ENCODE results near the gene ZIC2.

Gene ZIC2

DNA sequence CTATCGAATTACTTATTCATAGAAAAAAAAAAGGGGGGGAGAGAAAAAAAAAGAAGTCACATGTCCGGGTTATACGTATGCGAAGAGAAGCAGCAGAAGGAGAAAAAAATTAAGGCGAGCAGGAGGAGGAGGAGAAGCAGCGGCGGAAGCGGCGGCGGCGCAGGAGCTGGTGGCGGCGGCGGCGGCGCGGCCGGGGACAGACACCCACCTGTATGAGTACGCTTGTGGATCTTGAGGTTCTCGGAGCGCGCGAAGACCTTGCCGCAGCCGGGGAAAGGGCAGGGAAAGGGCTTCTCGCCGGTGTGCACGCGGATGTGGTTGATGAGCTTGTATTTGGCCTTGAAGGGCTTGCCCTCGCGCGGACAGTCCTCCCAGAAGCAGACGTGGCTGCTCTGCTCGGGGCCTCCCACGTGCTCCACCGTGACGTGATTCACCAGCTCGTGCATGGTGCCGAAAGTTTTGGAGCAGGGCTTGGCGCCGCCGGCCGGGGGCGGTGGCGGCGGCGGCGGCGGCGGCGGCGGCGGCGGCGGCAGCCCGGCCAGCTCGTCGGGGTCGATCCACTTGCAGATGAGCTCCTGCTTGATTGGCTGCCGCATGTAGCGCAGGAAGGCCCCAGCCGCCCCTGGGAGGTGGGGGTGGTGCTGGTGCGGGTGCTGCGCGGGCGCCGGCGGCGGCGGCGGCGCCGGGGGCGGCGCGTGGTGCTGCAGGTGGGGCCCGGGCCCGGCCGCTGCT, 11.5 kb upstream of the ZIC2 start:
- no peak overlapping the region for H3K4me3 ChIP-seq (ENCODE audit: low read length)
- no peak for DNase-seq (ENCODE audit: low read depth)
- peaks cover 19% of the 10 kb centered on the region for H3K9me3 ChIP-seq (ENCODE audit: control insufficient read depth, low read length)
- peaks cover 6% of the 10 kb centered on the region for H3K4me1 ChIP-seq (ENCODE audit: control insufficient read depth, insufficient read depth, low read length)
- peaks cover 72% of the 10 kb centered on the region for H3K27me3 ChIP-seq (replicated peaks; ENCODE audit: control insufficient read depth, insufficient read depth, low read length)
- H3K36me3 ChIP-seq (ENCODE audit: control insufficient read depth, insufficient read depth, low read length, severe bottlenecking): no peaks in the 10 kb centered on the region
- H3K9ac ChIP-seq (ENCODE audit: low read length): no peak overlapping the region

DNA sequence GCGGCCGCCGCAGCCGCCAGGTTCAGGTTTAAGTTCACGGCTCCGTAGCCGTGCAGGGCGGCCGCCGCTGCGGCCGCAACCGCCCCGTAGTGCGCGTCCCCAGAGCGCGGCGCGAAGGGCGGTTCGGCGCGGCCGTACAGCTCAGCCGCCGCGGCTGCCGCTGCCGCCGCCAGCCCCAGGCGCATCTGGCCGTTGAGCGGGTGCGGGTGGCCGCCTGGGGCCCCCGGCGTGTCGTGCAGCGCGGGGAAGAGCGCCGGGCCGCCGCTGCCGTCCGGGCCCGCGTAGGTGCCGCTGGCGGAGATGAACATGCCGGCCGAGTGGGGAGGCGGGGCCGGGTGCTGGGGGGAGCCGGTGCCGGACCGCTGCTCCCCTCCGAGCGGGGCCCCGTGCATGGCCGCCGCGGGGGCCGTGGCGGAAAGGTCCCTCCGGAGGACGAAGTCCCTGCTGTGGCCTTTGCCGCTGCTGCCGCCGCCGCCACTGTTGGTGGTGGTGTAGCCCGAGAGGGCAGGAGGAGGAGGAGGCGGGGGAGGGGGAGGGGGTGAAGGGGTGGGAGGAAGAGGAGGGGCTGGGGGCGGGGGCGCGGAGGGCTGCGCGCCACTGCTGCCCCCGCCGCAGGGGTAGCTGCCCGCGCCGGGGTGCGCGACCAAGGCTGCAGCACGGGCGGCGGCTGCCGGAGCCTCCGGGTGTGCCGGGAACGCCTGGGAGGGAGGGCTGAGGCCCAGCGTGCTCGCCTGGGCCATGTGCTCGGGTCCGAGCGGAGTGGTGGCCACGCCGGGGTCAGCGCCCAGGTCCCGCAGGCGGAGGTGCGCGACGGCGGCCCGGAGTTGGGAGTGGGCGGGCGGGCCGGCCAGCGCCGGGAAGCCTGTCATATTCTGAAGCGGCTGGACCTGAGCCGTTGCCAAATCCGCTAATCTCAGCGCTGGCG, 10.7 kb upstream of the ZIC2 start:
- Histone ChIP-seq H3K27me3 (replicated peaks; ENCODE audit: control insufficient read depth, insufficient read depth, low read length) (peaks cover 77% of the 10 kb centered on the region), H3K9ac (ENCODE audit: low read length) (no peak overlapping the region), H3K9me3 (ENCODE audit: control insufficient read depth, low read length) (peaks cover 24% of the 10 kb centered on the region), H3K4me1 (ENCODE audit: control insufficient read depth, insufficient read depth, low read length) (peaks cover 6% of the 10 kb centered on the region), H3K4me3 (ENCODE audit: low read length) (no peak overlapping the region), H3K36me3 (ENCODE audit: control insufficient read depth, insufficient read depth, low read length, severe bottlenecking) (no peaks in the 10 kb centered on the region)
- DNase-seq (ENCODE audit: low read depth): no peak

DNA sequence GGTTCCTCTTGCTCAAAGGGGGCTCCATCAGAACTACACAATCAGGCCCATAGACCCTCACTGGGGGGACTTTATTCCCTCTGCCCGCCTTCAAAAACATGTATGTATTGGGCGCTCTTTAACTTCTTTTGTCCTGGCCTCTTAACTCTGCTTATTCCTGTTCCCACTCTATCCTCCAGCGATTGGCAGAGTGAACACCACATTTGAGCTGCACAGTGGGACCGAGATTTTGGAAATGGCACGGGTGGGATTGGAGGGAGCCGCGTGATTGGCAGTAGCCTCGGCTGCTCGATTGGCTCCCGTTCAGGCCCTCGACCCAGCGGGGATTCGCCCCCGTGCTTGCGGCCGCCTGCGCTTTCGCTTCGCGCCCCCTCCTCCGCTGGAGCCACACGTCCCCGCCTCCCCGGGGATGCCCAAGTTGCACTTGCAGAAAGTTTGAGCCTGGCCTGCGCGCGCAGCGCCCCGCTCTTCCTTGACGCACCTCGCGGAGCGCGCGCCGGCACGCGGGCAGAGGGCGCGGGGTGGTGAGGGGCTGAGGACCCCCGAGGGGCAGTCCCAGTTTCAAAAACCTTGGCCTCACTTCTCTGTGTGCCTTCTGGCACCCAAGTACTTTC, 9.9 kb upstream of the ZIC2 start, which contains the start of gene ZIC5:
TSS of gene ZIC5 (minus strand) at position 192 of the 614 bp plus-strand sequence. CDS start at position 28, 164 bp downstream.
- Histone ChIP-seq H3K9me3 (ENCODE audit: control insufficient read depth, low read length) (peaks cover 31% of the 10 kb centered on the region), H3K27me3 (replicated peaks; ENCODE audit: control insufficient read depth, insufficient read depth, low read length) (peaks cover 77% of the 10 kb centered on the region), H3K9ac (ENCODE audit: low read length) (no peak within 1 kb of the TSS), H3K36me3 (ENCODE audit: control insufficient read depth, insufficient read depth, low read length, severe bottlenecking) (no peaks in the 10 kb centered on the region), H3K4me1 (ENCODE audit: control insufficient read depth, insufficient read depth, low read length) (peaks cover 6% of the 10 kb centered on the region), H3K4me3 (ENCODE audit: low read length) (no peak within 1 kb of the TSS)
- no peak for DNase-seq (ENCODE audit: low read depth)

DNA sequence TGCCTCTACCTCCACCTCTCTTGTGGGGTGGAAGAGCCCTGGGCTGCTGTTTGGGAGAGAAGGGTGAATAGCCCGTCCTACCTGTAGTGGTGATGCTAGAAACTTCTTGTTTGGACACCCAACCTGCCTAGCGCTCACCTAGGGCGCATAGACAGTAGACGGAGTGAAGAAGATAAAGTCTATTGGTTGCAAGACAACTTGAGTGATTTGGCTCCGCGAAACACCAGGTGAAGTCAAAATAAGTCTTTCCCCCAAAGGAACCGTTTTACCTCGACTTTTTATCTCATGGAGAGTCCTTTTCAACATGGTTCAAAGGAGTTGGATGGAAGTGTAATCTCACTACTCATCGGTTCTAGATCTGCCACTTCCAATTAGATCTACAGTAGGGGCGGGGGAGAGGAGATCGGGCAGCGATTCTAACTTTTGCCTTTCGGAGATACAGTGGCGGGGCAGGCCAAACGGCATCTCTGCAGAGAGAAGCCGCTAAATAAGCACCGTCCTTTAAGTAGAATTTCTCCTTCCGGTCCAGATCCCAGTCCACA, 9.3 kb upstream of the ZIC2 start:
- Histone ChIP-seq H3K36me3 (ENCODE audit: control insufficient read depth, insufficient read depth, low read length, severe bottlenecking) (no peaks in the 10 kb centered on the region), H3K4me1 (ENCODE audit: control insufficient read depth, insufficient read depth, low read length) (peaks cover 6% of the 10 kb centered on the region), H3K9ac (ENCODE audit: low read length) (no peak overlapping the region), H3K9me3 (ENCODE audit: control insufficient read depth, low read length) (peaks cover 35% of the 10 kb centered on the region), H3K27me3 (replicated peaks; ENCODE audit: control insufficient read depth, insufficient read depth, low read length) (peaks cover 77% of the 10 kb centered on the region), H3K4me3 (ENCODE audit: low read length) (no peak overlapping the region)
- no peak for DNase-seq (ENCODE audit: low read depth)

DNA sequence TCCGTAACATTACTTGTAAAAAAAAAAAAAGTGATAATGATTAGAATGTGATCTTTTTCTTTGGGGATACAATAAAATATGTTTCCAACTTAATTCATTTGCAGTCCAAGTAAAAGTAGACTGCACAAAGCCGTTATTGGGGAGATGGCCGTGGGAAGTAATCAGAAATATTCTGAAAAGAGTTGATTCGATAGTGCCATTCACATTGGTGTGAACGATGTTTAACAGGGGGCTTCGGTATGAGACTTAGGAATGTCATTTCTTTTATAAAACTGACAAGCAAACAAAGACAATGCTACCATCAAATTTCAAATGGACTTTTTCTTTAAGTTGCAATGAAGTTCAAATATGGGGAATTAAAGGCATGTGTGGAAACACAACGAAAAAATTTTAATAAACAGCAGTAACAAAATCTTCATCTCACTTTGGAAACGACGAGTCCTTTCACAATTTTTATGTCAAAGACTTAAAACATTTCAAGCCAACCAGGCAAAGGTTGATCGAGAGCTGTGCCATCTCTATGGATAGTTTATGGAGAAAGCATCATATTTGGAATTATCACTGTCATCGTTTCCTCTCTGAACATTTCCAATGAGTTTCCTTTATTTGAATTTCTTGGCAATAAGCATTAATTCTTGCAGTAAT, 8.3 kb upstream of the ZIC2 start:
- Histone ChIP-seq H3K27me3 (replicated peaks; ENCODE audit: control insufficient read depth, insufficient read depth, low read length) (peaks cover 80% of the 10 kb centered on the region), H3K36me3 (ENCODE audit: control insufficient read depth, insufficient read depth, low read length, severe bottlenecking) (no peaks in the 10 kb centered on the region), H3K4me1 (ENCODE audit: control insufficient read depth, insufficient read depth, low read length) (peaks cover 6% of the 10 kb centered on the region), H3K4me3 (ENCODE audit: low read length) (no peak overlapping the region), H3K9ac (ENCODE audit: low read length) (no peak overlapping the region), H3K9me3 (ENCODE audit: control insufficient read depth, low read length) (peaks cover 33% of the 10 kb centered on the region)
- DNase-seq (ENCODE audit: low read depth): no peak

DNA sequence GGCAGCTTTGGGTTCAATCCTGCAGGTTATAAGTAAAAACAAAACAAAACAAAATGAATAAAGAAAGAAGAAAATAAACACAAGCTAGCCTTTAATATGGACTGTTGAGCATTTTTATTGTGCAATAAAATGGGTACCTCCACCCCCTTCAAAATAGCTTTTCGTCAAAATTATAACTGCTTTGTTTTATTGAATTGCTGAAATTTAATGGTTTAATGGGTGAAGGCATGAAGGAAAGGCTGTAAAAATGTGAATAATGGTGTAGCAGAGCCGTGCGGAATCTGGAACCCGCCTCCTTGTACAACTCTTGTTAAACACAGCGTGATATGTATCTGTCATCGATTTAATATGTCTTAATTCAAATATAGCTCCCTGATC, 7.8 kb upstream of the ZIC2 start:
- no peak for DNase-seq (ENCODE audit: low read depth)
- Histone ChIP-seq H3K9ac (ENCODE audit: low read length) (no peak overlapping the region), H3K4me3 (ENCODE audit: low read length) (no peak overlapping the region), H3K9me3 (ENCODE audit: control insufficient read depth, low read length) (peaks cover 33% of the 10 kb centered on the region), H3K27me3 (replicated peaks; ENCODE audit: control insufficient read depth, insufficient read depth, low read length) (peaks cover 82% of the 10 kb centered on the region), H3K36me3 (ENCODE audit: control insufficient read depth, insufficient read depth, low read length, severe bottlenecking) (no peaks in the 10 kb centered on the region), H3K4me1 (ENCODE audit: control insufficient read depth, insufficient read depth, low read length) (peaks cover 3% of the 10 kb centered on the region)

DNA sequence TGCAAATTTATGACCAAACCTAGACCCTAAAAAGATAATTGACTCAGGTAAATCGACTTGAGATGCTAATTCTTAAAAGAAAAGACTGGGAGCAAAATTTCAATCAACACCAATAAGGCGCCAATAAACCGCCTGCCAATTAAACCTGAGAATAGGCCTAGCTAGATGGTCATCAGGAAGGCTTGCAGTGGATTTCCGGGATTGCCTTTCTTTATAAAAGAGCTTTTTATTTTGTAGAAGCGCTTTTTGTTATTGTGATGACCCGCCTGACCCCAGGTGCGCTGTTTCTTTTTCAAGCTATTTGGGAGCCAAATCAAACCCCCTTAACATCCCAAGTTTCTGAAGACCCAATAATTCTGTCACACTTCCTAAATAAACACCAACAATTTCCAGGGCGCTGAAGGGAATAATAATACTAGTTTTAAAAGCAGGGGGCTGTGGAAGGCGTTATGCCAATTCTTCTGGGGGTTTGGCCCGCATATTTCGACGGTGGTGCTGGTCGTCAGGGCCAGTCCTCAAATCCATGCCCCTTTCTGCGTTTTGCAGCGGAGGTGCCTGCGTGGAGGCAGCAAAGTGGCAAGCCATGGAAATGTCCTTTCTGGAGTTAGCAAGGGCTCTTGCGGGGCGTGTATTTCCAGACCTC, 7.2 kb upstream of the ZIC2 start:
- peaks cover 33% of the 10 kb centered on the region for H3K9me3 ChIP-seq (ENCODE audit: control insufficient read depth, low read length)
- H3K4me3 ChIP-seq (ENCODE audit: low read length): no peak overlapping the region
- DNase-seq (ENCODE audit: low read depth): no peak
- H3K36me3 ChIP-seq (ENCODE audit: control insufficient read depth, insufficient read depth, low read length, severe bottlenecking): no peaks in the 10 kb centered on the region
- peaks cover 80% of the 10 kb centered on the region for H3K27me3 ChIP-seq (replicated peaks; ENCODE audit: control insufficient read depth, insufficient read depth, low read length)
- H3K4me1 ChIP-seq (ENCODE audit: control insufficient read depth, insufficient read depth, low read length): no peaks in the 10 kb centered on the region
- H3K9ac ChIP-seq (ENCODE audit: low read length): no peak overlapping the region

DNA sequence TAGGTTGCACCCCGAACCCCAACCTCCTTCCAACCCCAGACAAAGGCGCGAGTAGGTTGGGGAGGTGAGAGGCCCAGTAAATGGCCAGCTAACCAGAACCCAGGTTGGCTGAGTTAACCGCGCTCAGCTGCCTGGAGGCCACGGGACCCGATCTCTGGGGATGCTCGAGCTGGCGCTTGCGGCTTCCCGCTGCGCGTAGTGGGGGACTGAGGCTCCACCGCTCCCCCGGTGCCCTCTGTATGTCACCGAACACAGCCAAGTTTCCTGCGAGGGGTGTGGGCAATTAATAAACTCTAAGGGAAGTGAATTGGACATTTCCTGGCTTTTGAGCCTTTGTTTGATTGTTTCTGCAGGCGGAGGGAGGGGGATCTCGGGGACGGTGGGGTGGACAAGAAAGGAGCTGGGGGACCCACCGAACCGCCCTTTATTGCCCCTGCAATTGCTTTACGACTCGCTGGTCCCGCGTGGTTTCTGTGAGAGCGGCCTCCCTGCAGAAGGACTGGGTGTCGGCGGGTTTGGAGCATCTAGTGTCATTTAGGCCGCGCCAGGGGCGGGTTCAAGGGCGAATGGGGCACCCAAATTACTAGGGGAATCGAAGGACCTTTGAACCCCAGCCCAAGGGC, 6.5 kb upstream of the ZIC2 start:
- peaks cover 33% of the 10 kb centered on the region for H3K9me3 ChIP-seq (ENCODE audit: control insufficient read depth, low read length)
- no peak overlapping the region for H3K4me3 ChIP-seq (ENCODE audit: low read length)
- H3K27me3 ChIP-seq (replicated peaks; ENCODE audit: control insufficient read depth, insufficient read depth, low read length): peaks cover 79% of the 10 kb centered on the region
- no peaks in the 10 kb centered on the region for H3K36me3 ChIP-seq (ENCODE audit: control insufficient read depth, insufficient read depth, low read length, severe bottlenecking)
- H3K9ac ChIP-seq (ENCODE audit: low read length): no peak overlapping the region
- DNase-seq (ENCODE audit: low read depth): no peak
- peaks cover under 1% of the 10 kb centered on the region for H3K4me1 ChIP-seq (ENCODE audit: control insufficient read depth, insufficient read depth, low read length)

DNA sequence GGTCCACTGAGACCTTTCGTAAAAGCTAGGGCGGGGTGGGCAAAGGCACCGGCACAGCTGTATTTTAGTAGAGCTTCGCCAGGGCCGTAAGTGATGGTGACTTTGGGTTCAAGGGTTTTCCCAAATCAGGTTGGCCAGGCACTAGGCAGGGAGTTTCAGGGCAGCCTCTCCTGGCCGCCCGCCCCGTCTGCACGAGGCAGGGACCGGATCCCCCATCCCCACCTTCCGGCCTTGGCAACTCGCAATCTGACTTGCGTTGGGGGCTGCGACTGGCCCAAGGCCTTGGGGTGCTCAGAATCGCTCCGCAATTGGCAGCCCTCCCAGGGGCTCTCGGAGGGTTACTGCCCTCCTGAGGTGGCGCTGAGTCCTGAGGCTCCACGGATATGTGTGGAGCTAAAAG, 6.0 kb upstream of the ZIC2 start:
- Histone ChIP-seq H3K4me1 (ENCODE audit: control insufficient read depth, insufficient read depth, low read length) (peaks cover 2% of the 10 kb centered on the region), H3K9me3 (ENCODE audit: control insufficient read depth, low read length) (peaks cover 33% of the 10 kb centered on the region), H3K4me3 (ENCODE audit: low read length) (no peak overlapping the region), H3K27me3 (replicated peaks; ENCODE audit: control insufficient read depth, insufficient read depth, low read length) (peaks cover 79% of the 10 kb centered on the region), H3K9ac (ENCODE audit: low read length) (no peak overlapping the region), H3K36me3 (ENCODE audit: control insufficient read depth, insufficient read depth, low read length, severe bottlenecking) (no peaks in the 10 kb centered on the region)
- DNase-seq (ENCODE audit: low read depth): no peak

DNA sequence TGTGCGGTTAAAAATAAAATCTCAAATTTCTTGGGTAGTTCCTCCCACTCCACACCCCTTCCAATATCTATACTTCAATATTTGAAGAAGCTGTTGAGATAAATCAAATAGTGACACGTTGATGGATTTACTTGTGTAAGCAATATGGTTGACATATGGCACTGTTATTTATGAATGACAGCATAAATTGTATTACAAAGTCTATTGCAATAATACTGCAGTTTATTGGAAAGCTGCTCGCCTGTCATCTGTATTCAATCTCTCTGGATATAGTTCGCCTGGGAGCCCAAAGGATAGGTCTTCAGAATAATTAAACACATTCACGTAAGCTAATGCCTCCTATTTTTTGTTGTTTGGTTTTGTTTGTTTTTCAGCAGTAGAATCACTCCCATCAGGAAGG, 5.0 kb upstream of the ZIC2 start:
- peaks cover 76% of the 10 kb centered on the region for H3K27me3 ChIP-seq (replicated peaks; ENCODE audit: control insufficient read depth, insufficient read depth, low read length)

More for the DNA sequence above, 5.0 kb upstream of the ZIC2 start:
- DNase-seq (ENCODE audit: low read depth): no peak
- Histone ChIP-seq H3K4me1 (ENCODE audit: control insufficient read depth, insufficient read depth, low read length) (peaks cover 2% of the 10 kb centered on the region), H3K9ac (ENCODE audit: low read length) (no peak overlapping the region), H3K4me3 (ENCODE audit: low read length) (no peak overlapping the region), H3K36me3 (ENCODE audit: control insufficient read depth, insufficient read depth, low read length, severe bottlenecking) (no peaks in the 10 kb centered on the region), H3K9me3 (ENCODE audit: control insufficient read depth, low read length) (peaks cover 33% of the 10 kb centered on the region)

All from adipocyte (in vitro differentiated cells).